Measurements from ENCODE around the gene FBXO47.

FBXO47 gene

GRCh38 chr17:38900978-38901656 is 66.1 kb downstream of the FBXO47 start:
- DNase-seq: no peak

GRCh38 chr17:38899421-38899820 is 67.8 kb downstream of the FBXO47 start:
- no peak for DNase-seq

GRCh38 chr17:38898812-38899348 is 68.3 kb downstream of the FBXO47 start:
- peak; percentile 76 for DNase-seq

- DNase-seq: peak; percentile 31
Measured at GRCh38 chr17:38898291-38898679, 68.9 kb downstream of the FBXO47 start.

GRCh38 chr17:38897671-38898290 is 69.4 kb downstream of the FBXO47 start:
- no peak for DNase-seq

GRCh38 chr17:38897176-38897575 is 70.0 kb downstream of the FBXO47 start:
- no peak for DNase-seq

GRCh38 chr17:38896346-38896954 is 70.8 kb downstream of the FBXO47 start:
- DNase-seq: no peak

GRCh38 chr17:38894276-38894675 is 72.9 kb downstream of the FBXO47 start:
- DNase-seq: no peak

GRCh38 chr17:38893607-38894006 is 73.6 kb downstream of the FBXO47 start:
- no peak for DNase-seq

GRCh38 chr17:38893113-38893512 is 74.1 kb downstream of the FBXO47 start:
- no peak for DNase-seq

- no peak for DNase-seq
Measured at GRCh38 chr17:38892620-38893019, 74.6 kb downstream of the FBXO47 start.

- no peak for DNase-seq
Measured at GRCh38 chr17:38892083-38892482, 75.1 kb downstream of the FBXO47 start.

- no peak for DNase-seq
Measured at GRCh38 chr17:38891441-38891840, 75.8 kb downstream of the FBXO47 start.

- no peak for DNase-seq
Measured at GRCh38 chr17:38890410-38890746, 76.8 kb downstream of the FBXO47 start.

- no peak for DNase-seq
Measured at GRCh38 chr17:38889745-38890409, 77.3 kb downstream of the FBXO47 start.

GRCh38 chr17:38888842-38889241 is 78.4 kb downstream of the FBXO47 start:
- DNase-seq: no peak

GRCh38 chr17:38886643-38887010 is 80.6 kb downstream of the FBXO47 start:
- DNase-seq: no peak

Measured in stimulated activated CD4-positive, alpha-beta T cell treated with anti-CD3 and anti-CD28 coated beads, Interleukin-12 subunit alpha, Interleukin-12 subunit beta, amount 100 ng/mL, for 4 hours (primary cell).